Muscle of leg (tissue), 11 donors: ENCODE measurements around the gene CAMSAP2. TPM values are rescaled to one million over a fixed set of nuclear protein-coding genes. Genes with fewer than 3 reads are reported as not detected.

Experiments used
- DNase-seq: peaks from one replicate; pipeline ENCODE4 v3.0.0; 2013
- H3K27ac ChIP-seq: one replicate; pipeline ENCODE4 v1.5.1; 2013; ENCODE audit warnings: mild to moderate bottlenecking, low read length, control low read depth
- H3K27me3 ChIP-seq: one replicate; pipeline ENCODE4 v1.6.1; 2013; ENCODE audit warnings: low read length; ENCODE audit not compliant: control insufficient read depth, insufficient read depth
- H3K36me3 ChIP-seq: one replicate; pipeline ENCODE4 v1.6.1; 2013; ENCODE audit warnings: low read length; ENCODE audit not compliant: control insufficient read depth, insufficient read depth
- H3K4me1 ChIP-seq: one replicate; pipeline ENCODE4 v1.6.1; 2013; ENCODE audit warnings: low read length; ENCODE audit not compliant: control insufficient read depth, insufficient read depth
- H3K4me3 ChIP-seq: one replicate; pipeline ENCODE4 v1.5.1; 2013; ENCODE audit warnings: low read length, control low read depth
- H3K9me3 ChIP-seq: replicated peaks from 2 replicates; pipeline ENCODE4 v1.6.1; 2013; ENCODE audit warnings: low read depth, low read length; ENCODE audit not compliant: control insufficient read depth
- WGBS: methylation state at CpG from one replicate; pipeline ENCODE4 v1.1.5; 2013; ENCODE audit warnings: missing lambda C conversion rate; ENCODE audit not compliant: insufficient coverage; 5-methylcytosine and 5-hydroxymethylcytosine counted together
- polyA plus RNA-seq, 8 donors: library from polyadenylated mRNA; unstranded; fragments of 120-200 nt; gene quantifications; one replicate each; pipeline versions ENCODE4 v1.2.1 to v1.2.3, GENCODE V29; 2013; ENCODE audit warnings: inconsistent platforms in 1 of 8, low replicate concordance in 1 of 8; ENCODE audit not compliant: insufficient read length in 8 of 8, insufficient read depth in 1 of 8
- total RNA-seq: library from RNA; stranded (reverse); fragments of 120-200 nt; gene quantifications from one replicate; pipeline ENCODE4 v1.2.4, GENCODE V29; 2013

The CAMSAP2 gene
- total and polyA plus RNA-seq, 9 donors, result 14.0 to 36.0 (median 18.9) TPM

DNA sequence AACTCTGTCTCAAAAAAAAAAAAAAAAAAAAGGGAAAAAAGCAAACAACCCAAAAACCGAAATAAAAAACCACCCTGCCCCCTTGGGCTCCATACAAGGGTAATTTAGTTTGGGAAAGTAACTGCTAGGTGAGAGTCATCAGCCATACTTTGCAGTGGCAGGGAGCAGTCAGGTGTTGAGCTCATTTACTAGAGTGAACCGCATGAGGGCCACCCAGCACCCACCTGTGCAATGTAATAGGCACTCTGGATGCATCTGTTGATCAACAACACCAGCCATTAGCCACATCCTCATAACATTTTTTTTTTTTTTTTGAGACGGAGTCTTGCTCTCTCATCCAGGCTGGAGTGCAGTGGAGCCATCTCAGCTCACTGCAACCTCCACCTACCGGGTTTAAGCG is 165.1 kb downstream of the CAMSAP2 start:
- WGBS, result 80% methylated on average over 3 of the region's 5 CpGs
- Histone ChIP-seq H3K4me1 (no peaks in the 10 kb centered on the region), H3K4me3 (no peak overlapping the region), H3K27ac (no peak overlapping the region), H3K27me3 (no peaks in the 10 kb centered on the region), H3K9me3 (no peaks in the 10 kb centered on the region), H3K36me3 (no peaks in the 10 kb centered on the region)
- DNase-seq, result no peak

- Histone ChIP-seq H3K27ac (no peak overlapping the region), H3K4me3 (no peak overlapping the region), H3K4me1 (no peaks in the 10 kb centered on the region), H3K27me3 (no peaks in the 10 kb centered on the region), H3K36me3 (no peaks in the 10 kb centered on the region), H3K9me3 (no peaks in the 10 kb centered on the region)
- no peak for DNase-seq
Measured at GRCh38 chr1:200904772-200905171, 166.1 kb downstream of the CAMSAP2 start.

GRCh38 chr1:200905411-200906052 is 166.8 kb downstream of the CAMSAP2 start:
- no peak overlapping the region for H3K27ac ChIP-seq
- H3K4me3 ChIP-seq, result no peak overlapping the region
- no CpG with 5 or more reads among the region's 4 CpGs for WGBS
- no peaks in the 10 kb centered on the region for H3K4me1 ChIP-seq
- DNase-seq, result no peak
- H3K9me3 ChIP-seq, result no peaks in the 10 kb centered on the region
- H3K36me3 ChIP-seq, result no peaks in the 10 kb centered on the region
- no peaks in the 10 kb centered on the region for H3K27me3 ChIP-seq

DNA sequence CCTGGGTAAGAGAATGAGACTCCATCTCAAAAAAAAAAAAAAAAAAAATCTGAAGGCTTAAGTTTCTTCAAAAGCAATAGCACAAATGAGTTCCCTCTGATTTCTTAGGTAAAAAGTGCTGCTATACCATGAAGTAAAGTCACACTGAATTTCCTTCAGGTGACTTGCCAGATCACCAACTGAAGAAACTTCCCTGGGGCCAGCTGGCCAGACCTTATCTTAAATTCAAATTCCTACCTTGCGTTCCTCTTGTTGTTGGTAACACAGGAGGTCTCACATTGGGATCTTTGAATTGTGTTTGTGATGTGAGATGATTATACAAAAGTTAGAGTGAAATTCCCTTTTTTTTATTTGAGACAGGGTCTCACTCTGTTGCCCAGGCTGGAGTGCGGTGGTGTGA is 167.8 kb downstream of the CAMSAP2 start:
- Histone ChIP-seq H3K4me1 (no peaks in the 10 kb centered on the region), H3K27me3 (no peaks in the 10 kb centered on the region), H3K27ac (no peak overlapping the region), H3K4me3 (no peak overlapping the region), H3K36me3 (no peaks in the 10 kb centered on the region), H3K9me3 (no peaks in the 10 kb centered on the region)
- DNase-seq, result no peak
- 100% methylated on average over 1 of the region's 2 CpGs for WGBS

GRCh38 chr1:200907611-200908097 is 169.0 kb downstream of the CAMSAP2 start:
- no peaks in the 10 kb centered on the region for H3K36me3 ChIP-seq
- no peaks in the 10 kb centered on the region for H3K4me1 ChIP-seq
- 86% methylated on average over 3 of the region's 5 CpGs for WGBS
- H3K4me3 ChIP-seq, result no peak overlapping the region
- no peak for DNase-seq
- H3K9me3 ChIP-seq, result no peaks in the 10 kb centered on the region
- H3K27me3 ChIP-seq, result no peaks in the 10 kb centered on the region
- H3K27ac ChIP-seq, result no peak overlapping the region

DNA sequence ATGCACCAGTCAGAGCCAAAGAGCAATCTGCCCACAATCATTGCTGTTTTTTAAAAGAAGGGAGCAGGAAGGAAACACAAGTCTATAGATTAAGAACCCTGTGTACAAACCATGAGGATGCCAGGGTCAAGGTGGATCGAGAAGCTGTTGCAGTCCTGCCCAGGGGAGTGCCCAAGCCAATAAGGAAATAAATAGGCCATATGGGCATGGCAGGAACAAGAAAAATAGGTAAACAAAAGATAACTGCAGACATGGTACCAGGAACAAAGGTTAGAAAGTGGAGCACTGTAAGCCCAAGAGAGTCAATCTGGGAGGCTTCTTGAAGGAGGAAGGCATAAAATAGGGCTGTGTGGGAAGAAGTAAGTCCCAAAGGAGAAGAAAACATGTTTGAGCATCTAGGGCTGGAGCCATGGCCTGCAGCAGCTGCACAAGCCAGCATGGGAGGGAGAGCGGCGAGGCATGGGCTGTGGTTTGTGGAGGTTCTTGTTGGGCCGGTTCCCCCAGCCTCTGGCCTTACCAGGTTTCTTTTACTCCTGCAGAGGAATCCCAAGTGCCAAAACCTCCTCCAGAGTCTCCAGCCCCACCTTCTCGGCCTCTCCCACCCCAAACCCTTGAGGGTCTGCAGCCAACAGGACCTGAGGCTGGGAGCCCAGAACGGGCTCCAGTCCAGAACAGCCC is 169.6 kb downstream of the CAMSAP2 start:
- H3K27ac ChIP-seq, result no peak overlapping the region
- no peaks in the 10 kb centered on the region for H3K36me3 ChIP-seq
- H3K4me3 ChIP-seq, result no peak overlapping the region
- WGBS, result 81% methylated on average over 2 of the region's 6 CpGs
- no peaks in the 10 kb centered on the region for H3K9me3 ChIP-seq
- H3K4me1 ChIP-seq, result peaks cover 3% of the 10 kb centered on the region
- no peak for DNase-seq
- H3K27me3 ChIP-seq, result no peaks in the 10 kb centered on the region

DNA sequence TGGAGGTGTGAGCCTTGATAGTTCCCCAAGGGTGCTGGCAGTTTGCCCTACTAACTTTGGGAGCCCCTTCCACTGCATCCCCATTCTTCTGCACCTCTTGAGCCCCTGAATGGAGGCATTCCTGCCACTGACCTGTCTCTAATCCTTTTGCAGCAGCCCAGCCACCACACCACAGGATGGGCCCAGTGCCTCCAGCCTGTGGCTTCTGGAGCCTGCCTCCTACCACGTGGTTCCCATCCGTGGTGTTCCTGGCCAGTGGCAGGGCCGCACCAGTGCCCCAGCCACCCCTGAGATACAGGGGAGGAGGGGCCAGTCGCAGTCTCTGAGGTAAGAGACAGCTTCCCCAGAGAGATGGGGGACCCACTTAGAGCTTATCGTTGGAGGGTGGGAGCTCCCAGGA is 170.4 kb downstream of the CAMSAP2 start:
- H3K36me3 ChIP-seq, result no peaks in the 10 kb centered on the region
- no peak for DNase-seq
- no peak overlapping the region for H3K4me3 ChIP-seq
- peaks cover 3% of the 10 kb centered on the region for H3K4me1 ChIP-seq
- H3K27me3 ChIP-seq, result no peaks in the 10 kb centered on the region
- no peaks in the 10 kb centered on the region for H3K9me3 ChIP-seq
- WGBS, result 91% methylated on average over 4 of the region's 5 CpGs
- H3K27ac ChIP-seq, result no peak overlapping the region

DNA sequence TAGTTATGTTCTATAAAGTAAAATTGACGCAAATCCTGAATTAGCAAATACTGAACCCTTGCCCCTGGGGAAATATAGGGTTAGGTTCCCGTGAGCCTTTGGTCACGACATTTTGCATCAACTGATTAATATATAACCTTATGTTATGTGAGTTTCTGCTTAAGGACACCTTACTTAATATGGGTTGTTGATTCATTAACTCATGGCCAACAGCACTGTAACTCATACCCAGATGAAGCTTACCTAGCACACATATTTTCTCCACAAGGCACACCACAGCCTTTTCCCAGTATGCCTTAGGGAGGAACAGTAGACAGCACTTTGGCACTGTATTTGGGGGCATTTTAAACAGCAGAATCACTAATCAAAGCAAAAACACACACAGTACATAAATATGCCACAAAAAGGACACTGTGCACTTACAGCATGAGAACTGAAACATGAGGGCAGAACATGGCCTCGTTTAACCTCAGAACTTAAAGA is 171.1 kb downstream of the CAMSAP2 start:
- Histone ChIP-seq H3K27me3 (no peaks in the 10 kb centered on the region), H3K4me1 (peaks cover 3% of the 10 kb centered on the region), H3K4me3 (no peak overlapping the region), H3K9me3 (no peaks in the 10 kb centered on the region), H3K27ac (no peak overlapping the region), H3K36me3 (no peaks in the 10 kb centered on the region)
- no peak for DNase-seq
- 100% methylated on average over 1 of the region's 4 CpGs for WGBS

Other genes with a start within 250 kb of the CAMSAP2 start
- gene KIF14, start 118.1 kb upstream of the CAMSAP2 start, total RNA-seq, result 3.1 TPM
- gene KIF14, start 118.1 kb upstream of the CAMSAP2 start, polyA plus RNA-seq, result 1 to 10 TPM; 2.5 to 5.5 (median 3.9) TPM
- gene DDX59, start 69.0 kb upstream of the CAMSAP2 start, total RNA-seq, result 19.5 TPM
- 10 to 100 TPM; 13.7 to 19.9 (median 16.7) TPM for gene DDX59, start 69.0 kb upstream of the CAMSAP2 start, polyA plus RNA-seq
- not detected for gene GPR25, start 134.1 kb downstream of the CAMSAP2 start, total RNA-seq
- gene GPR25, start 134.1 kb downstream of the CAMSAP2 start, polyA plus RNA-seq, result not detected
- 1.2 TPM for gene INAVA, start 156.0 kb downstream of the CAMSAP2 start, total RNA-seq
- 1 to 10 TPM; 1.6 to 5.3 (median 2.8) TPM for gene INAVA, start 156.0 kb downstream of the CAMSAP2 start, polyA plus RNA-seq